Astrocyte of the spinal cord (primary cell): Measurements from ENCODE around the gene CTCF.

Experiments
- DNase-seq: peaks from one replicate; pipeline ENCODE4 v3.0.0; 2011; ENCODE audit warnings: low read depth, low spot score
- H3K4me3 ChIP-seq: 2 replicates; pipeline ENCODE4 v1.5.1; 2011; ENCODE audit warnings: low read depth, mild to moderate bottlenecking, low read length, moderate library complexity
- in situ Hi-C: cut with HindIII; loops from 2 replicates; pipeline ENCODE4 v1.10.0; 2017; ENCODE audit warnings: low sequenced_read_pairs
- TF ChIP-seq, protein P1 (sequence below): IDR thresholded peaks from 2 replicates; pipeline ENCODE4 v1.5.1; 2012; ENCODE audit warnings: low read depth, mild to moderate bottlenecking, low read length, inconsistent platforms

The CTCF gene

DNA sequence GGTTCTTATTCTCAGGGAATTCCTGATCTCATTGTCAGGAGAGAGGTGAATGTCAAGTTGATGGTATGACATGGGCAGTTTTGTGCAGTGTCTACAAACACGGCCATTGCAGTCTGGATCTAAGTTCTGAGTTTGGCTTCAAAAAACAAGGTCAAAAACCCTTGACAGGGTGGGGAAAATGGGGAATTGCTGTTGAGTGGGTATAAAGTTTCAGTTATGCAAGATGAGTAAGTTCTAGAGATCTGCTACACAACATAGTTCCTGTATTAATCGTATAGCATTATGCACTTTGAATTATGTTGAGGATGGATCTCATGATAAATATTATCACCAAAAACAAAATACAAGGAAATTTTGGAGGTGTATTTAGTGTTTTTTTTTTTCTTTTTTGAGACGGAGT, 46.0 kb downstream of the CTCF start:
- TF ChIP-seq, protein P1, sequence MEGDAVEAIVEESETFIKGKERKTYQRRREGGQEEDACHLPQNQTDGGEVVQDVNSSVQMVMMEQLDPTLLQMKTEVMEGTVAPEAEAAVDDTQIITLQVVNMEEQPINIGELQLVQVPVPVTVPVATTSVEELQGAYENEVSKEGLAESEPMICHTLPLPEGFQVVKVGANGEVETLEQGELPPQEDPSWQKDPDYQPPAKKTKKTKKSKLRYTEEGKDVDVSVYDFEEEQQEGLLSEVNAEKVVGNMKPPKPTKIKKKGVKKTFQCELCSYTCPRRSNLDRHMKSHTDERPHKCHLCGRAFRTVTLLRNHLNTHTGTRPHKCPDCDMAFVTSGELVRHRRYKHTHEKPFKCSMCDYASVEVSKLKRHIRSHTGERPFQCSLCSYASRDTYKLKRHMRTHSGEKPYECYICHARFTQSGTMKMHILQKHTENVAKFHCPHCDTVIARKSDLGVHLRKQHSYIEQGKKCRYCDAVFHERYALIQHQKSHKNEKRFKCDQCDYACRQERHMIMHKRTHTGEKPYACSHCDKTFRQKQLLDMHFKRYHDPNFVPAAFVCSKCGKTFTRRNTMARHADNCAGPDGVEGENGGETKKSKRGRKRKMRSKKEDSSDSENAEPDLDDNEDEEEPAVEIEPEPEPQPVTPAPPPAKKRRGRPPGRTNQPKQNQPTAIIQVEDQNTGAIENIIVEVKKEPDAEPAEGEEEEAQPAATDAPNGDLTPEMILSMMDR: no peak
- in situ Hi-C loops: no loop called here
- no peak for DNase-seq
- no peak overlapping the region for H3K4me3 ChIP-seq

DNA sequence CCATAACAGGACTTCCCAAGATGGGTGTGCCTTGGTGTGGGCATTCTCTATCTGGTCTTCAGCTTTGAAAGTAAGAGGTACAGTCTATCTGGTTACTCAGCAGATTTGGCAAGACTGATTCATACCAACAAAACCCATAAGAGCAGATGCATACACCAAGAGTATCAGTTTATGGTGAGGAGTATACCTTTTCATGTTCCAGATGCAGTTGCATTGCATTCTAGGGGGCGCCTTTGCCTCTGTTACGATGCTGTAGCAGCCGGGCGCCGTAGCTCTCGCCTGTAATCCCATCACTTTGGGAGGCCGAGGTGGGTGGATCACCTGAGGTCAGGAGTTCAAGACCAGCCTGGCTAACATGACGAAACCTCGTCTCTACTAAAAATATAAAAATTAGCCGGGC, 51.5 kb downstream of the CTCF start:
- no peak for DNase-seq
- in situ Hi-C loops: no loop called here
- TF ChIP-seq, protein P1: peak; percentile 22
- no peak overlapping the region for H3K4me3 ChIP-seq

DNA sequence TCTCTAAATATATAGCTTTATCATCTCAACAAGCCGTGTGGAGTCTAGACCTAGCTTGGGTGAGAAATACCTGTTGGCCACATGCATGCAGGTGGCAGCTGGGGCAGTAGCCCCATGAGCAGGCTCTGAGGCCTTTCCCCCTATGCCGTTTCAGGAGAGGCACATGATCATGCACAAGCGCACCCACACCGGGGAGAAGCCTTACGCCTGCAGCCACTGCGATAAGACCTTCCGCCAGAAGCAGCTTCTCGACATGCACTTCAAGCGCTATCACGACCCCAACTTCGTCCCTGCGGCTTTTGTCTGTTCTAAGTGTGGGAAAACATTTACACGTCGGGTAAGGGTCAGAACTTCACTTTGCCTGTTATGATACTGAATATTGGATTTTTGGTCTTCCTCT, 65.9 kb downstream of the CTCF start:
- TF ChIP-seq, protein P1: no peak
- DNase-seq: no peak
- in situ Hi-C loops: no loop called here
- H3K4me3 ChIP-seq: no peak overlapping the region

DNA sequence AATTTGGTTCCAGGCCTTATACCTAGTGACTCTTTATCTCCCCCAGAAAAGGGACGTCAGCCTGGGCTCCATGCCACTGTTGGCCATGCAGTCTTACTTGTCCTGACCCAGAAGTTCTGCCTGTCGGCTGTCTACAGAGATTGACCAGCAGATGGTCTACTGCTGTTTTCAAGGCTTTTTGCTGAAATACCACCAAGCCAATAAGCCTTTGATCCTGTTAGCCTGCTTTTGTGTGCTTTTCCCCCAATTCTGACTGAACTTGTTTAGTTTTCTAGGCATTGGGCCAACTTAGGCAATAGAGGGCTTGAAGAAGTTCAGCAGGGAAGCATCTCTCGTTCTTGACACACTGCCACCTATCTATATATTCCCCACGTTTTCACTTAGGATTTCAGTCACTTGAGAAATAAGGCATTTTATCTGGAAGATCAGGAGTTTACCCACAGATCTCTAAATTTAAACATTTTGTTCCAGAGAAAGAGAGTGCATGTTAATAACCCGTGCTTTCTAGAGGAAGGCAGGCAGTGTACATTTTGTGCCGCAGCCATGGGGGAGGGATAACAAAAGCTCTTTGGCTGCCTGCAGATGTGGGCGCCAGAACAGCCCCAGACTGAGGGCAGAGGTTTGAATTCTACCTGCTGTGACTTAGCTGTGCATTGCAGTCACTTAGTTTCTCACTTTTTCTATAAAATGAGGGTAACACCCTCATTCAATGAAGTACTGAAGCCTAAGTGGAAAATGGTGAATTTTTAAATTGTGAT, 70.3 kb downstream of the CTCF start:
- peak; percentile 52 for DNase-seq
- no peak overlapping the region for H3K4me3 ChIP-seq
- in situ Hi-C loops: no loop called here
- TF ChIP-seq, protein P1: no peak

DNA sequence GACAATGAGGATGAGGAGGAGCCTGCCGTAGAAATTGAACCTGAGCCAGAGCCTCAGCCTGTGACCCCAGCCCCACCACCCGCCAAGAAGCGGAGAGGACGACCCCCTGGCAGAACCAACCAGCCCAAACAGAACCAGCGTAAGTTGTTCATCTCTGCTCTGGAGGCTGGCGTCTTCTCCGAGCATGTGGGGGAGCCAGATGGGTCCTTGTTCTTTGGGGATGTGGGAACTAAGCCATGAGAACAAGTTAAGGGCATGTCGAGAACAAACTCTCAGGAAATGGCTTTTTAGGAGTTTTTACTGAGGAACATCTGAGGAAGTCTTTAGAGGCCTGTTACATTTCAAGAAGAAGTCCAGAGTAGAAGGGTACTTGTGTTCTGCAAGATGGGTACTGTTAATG, 74.4 kb downstream of the CTCF start:
- no peak overlapping the region for H3K4me3 ChIP-seq
- DNase-seq: no peak
- in situ Hi-C loops: no loop called here
- TF ChIP-seq, protein P1: no peak

DNA sequence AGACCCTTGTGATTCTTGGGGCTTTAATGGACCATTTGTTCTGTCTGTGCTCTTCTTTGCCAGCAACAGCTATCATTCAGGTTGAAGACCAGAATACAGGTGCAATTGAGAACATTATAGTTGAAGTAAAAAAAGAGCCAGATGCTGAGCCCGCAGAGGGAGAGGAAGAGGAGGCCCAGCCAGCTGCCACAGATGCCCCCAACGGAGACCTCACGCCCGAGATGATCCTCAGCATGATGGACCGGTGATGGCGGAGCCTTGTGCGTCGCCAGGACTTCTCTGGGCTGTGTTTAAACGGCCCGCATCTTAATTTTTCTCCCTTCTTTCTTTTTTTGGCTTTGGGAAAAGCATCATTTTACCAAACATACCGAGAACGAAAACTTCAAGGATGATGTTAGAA, 75.3 kb downstream of the CTCF start:
- no peak overlapping the region for H3K4me3 ChIP-seq
- TF ChIP-seq, protein P1: no peak
- in situ Hi-C loops: no loop called here
- DNase-seq: no peak
